WERI-Rb-1 (cell line): ENCODE data around the gene RABEP1.
"Not testable (repeated sequence)": the region's sequence is repeated elsewhere in the genome, so short reads cannot be mapped to it uniquely, and the experiment has no call there.

ENCODE experiments used
- DNase-seq: peaks from one replicate; pipeline ENCODE4 v3.0.0-alpha.2; 2020
- H3K27ac ChIP-seq: fragments of 250-450 bp; sonication (Bioruptor Pico); 2 replicates; pipeline ENCODE4 v1.5.1; 2020; ENCODE audit warnings: mild to moderate bottlenecking, moderate library complexity
- H3K27me3 ChIP-seq: fragments of 250-450 bp; sonication (Bioruptor Pico); 2 replicates; pipeline ENCODE4 v1.5.1; 2021; ENCODE audit warnings: mild to moderate bottlenecking, low read depth, moderate library complexity; ENCODE audit not compliant: insufficient read depth, severe bottlenecking
- H3K36me3 ChIP-seq: fragments of 250-450 bp; sonication (Bioruptor Pico); 2 replicates; pipeline ENCODE4 v1.5.1; 2020; ENCODE audit warnings: mild to moderate bottlenecking, moderate library complexity
- H3K4me3 ChIP-seq: 2 replicates; pipeline ENCODE4 v1.5.1; 2011; ENCODE audit warnings: low read depth, mild to moderate bottlenecking, control low read depth, low read length
- H3K9me3 ChIP-seq: fragments of 250-450 bp; sonication (Bioruptor Pico); 2 replicates; pipeline ENCODE4 v1.5.1; 2021; ENCODE audit warnings: mild to moderate bottlenecking, moderate library complexity; ENCODE audit not compliant: severe bottlenecking
- CTCF ChIP-seq: IDR thresholded peaks from 2 replicates; pipeline ENCODE4 v1.5.1; 2011; ENCODE audit warnings: low read depth, mild to moderate bottlenecking, control low read depth, inconsistent platforms, low read length

The RABEP1 gene

GRCh38 chr17:5424909-5425308 is 142.8 kb downstream of the RABEP1 start:
- Histone ChIP-seq H3K27me3 (no peaks in the 10 kb centered on the region), H3K9me3 (no peaks in the 10 kb centered on the region), H3K36me3 (peaks cover 89% of the 10 kb centered on the region), H3K4me3 (no peak overlapping the region), H3K27ac (no peak overlapping the region)
- no peak for TF ChIP-seq CTCF
- no peak for DNase-seq

GRCh38 chr17:5425826-5426225 is 143.7 kb downstream of the RABEP1 start:
- Histone ChIP-seq H3K4me3 (no peak overlapping the region), H3K27ac (no peak overlapping the region), H3K9me3 (no peaks in the 10 kb centered on the region), H3K36me3 (peaks cover 98% of the 10 kb centered on the region), H3K27me3 (no peaks in the 10 kb centered on the region)
- TF ChIP-seq CTCF, result no peak
- no peak for DNase-seq

- H3K27ac ChIP-seq, result no peak overlapping the region
- no peak for DNase-seq
- H3K4me3 ChIP-seq, result no peak overlapping the region
- H3K27me3 ChIP-seq, result no peaks in the 10 kb centered on the region
- no peak for TF ChIP-seq CTCF
- no peaks in the 10 kb centered on the region for H3K9me3 ChIP-seq
- peaks cover 100% of the 10 kb centered on the region for H3K36me3 ChIP-seq
These were observed 147.3 kb downstream of the RABEP1 start for GRCh38 chr17:5429191-5429887.

DNA sequence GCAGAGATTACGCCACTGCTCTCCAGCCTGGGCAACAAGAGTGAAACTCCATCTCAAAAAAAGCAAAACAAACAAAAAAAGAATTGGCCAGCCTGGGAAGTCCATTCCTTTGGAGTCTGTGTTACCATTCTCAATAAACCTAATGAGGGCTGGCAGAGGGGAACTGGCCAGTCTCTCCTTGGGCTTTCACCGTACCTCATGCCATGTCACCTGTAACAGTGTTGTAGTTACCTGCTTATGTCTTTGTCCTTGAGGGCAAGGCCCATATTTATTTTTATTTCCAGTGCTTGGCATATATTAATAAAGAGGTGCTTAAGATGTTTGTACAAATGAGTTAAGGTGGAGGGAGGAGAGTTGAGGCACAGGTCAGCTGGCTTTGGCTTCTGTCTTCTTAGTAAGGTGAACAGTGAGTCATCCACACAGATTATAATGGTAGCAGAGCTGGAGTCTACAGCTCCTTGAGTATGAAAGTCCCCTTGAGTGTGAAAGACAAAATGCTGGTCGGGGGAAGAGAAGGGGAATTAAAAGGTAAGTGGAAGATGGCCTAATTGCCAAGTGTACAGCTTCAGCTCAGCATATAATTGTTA is 148.4 kb downstream of the RABEP1 start:
- Histone ChIP-seq H3K27ac (no peak overlapping the region), H3K27me3 (no peaks in the 10 kb centered on the region), H3K9me3 (no peaks in the 10 kb centered on the region), H3K36me3 (peaks cover 100% of the 10 kb centered on the region), H3K4me3 (no peak overlapping the region)
- DNase-seq, result no peak
- TF ChIP-seq CTCF, result no peak

- Histone ChIP-seq H3K27ac (peak overlapping the region; percentile 32; the same call in 1 of the 2 replicates), H3K36me3 (peaks cover 98% of the 10 kb centered on the region)
- H3K4me3 ChIP-seq, H3K9me3 ChIP-seq, H3K27me3 ChIP-seq: not testable (repeated sequence)
- peak; percentile 25; the same call in 1 of the 2 replicates for TF ChIP-seq CTCF
- peak; percentile 28 for DNase-seq
These were observed 149.2 kb downstream of the RABEP1 start for GRCh38 chr17:5431234-5431633.
